ENCODE data around the gene SERTAD3.

DNA sequence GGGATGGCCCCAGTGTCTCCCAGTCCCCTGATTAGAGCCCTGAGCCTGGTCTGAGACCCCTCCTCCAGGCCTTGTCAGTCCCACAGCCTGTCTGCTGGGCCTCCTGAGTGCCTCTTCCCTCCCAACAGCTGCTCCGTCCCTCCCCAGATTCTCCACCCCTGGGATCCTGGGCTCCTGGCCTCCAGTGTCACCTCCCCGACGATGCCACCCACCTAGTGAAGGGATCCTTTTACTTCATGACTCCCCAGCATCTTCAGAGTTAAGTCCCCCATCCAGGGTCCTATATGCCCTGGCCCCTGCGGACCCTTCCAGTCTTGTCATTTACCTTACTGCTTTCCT, 26.5 kb downstream of the SERTAD3 start:
- TF ChIP-seq CTCF (IDR thresholded peaks at IDR 0.05) (no peak), POLR2A (IDR thresholded peaks at IDR 0.05) (no peak), POLR2AphosphoS5 (IDR thresholded peaks at IDR 0.05) (no peak)
